ENCODE measurements around the gene ZFX.

The ZFX gene

GRCh38 chrX:24235084-24235710 is 85.7 kb downstream of the ZFX start:
- no peak for DNase-seq (ENCODE audit: low spot score)
- no peak for FAIRE-seq

GRCh38 chrX:24241822-24242648 is 92.5 kb downstream of the ZFX start:
- FAIRE-seq, result peak; percentile 46
- DNase-seq (ENCODE audit: low spot score), result peak; percentile 20

- no peak for DNase-seq (ENCODE audit: low spot score)
- no peak for FAIRE-seq
These were observed 93.2 kb downstream of the ZFX start for GRCh38 chrX:24242649-24243175.

- FAIRE-seq (no peak), DNase-seq (ENCODE audit: low spot score) (no peak)
These were observed 93.7 kb downstream of the ZFX start for GRCh38 chrX:24243188-24243587.

- no peak for DNase-seq (ENCODE audit: low spot score)
- no peak for FAIRE-seq
These were observed 94.2 kb downstream of the ZFX start for GRCh38 chrX:24243692-24244091.

- FAIRE-seq (peak; percentile 81), DNase-seq (ENCODE audit: low spot score) (peak; percentile 22)
These were observed 95.7 kb downstream of the ZFX start for GRCh38 chrX:24245202-24245601.

- DNase-seq (ENCODE audit: low spot score) (no peak), FAIRE-seq (no peak)
These were observed 98.5 kb downstream of the ZFX start for GRCh38 chrX:24248042-24248441.

GRCh38 chrX:24253030-24253429 is 103.5 kb downstream of the ZFX start:
- no peak for FAIRE-seq

GRCh38 chrX:24253469-24253868 is 103.9 kb downstream of the ZFX start:
- DNase-seq (ENCODE audit: low spot score) (no peak), FAIRE-seq (no peak)

More at GRCh38 chrX:24253030-24253429, 103.5 kb downstream of the ZFX start:
- no peak for DNase-seq (ENCODE audit: low spot score)

- FAIRE-seq (no peak), DNase-seq (ENCODE audit: low spot score) (no peak)
These were observed 107.5 kb downstream of the ZFX start for GRCh38 chrX:24257011-24257410.

- DNase-seq (ENCODE audit: low spot score) (peak; percentile 43), FAIRE-seq (peak; percentile 76)
These were observed 110.2 kb downstream of the ZFX start for GRCh38 chrX:24259544-24260240.

- peak; percentile 62 for FAIRE-seq
These were observed 111.5 kb downstream of the ZFX start for GRCh38 chrX:24260842-24261550.

GRCh38 chrX:24262309-24262708 is 112.8 kb downstream of the ZFX start:
- FAIRE-seq, result no peak
- DNase-seq (ENCODE audit: low spot score), result no peak

More at GRCh38 chrX:24260842-24261550, 111.5 kb downstream of the ZFX start:
- peak; percentile 52 for DNase-seq (ENCODE audit: low spot score)

GRCh38 chrX:24264383-24264782 is 114.9 kb downstream of the ZFX start:
- FAIRE-seq (no peak), DNase-seq (ENCODE audit: low spot score) (peak; percentile 30)

Measured in RCC 7860 (cell line).